T-helper 2 cell (primary cell): ENCODE measurements around the gene CEACAM3.

Experiments used
- DNase-seq, 5 experiments: peaks; one replicate each; pipeline versions ENCODE4 v3.0.0 to v3.0.0-alpha.2; 2012 to 2022

Gene CEACAM3

GRCh38 chr19:41845051-41845590 is 48.7 kb downstream of the CEACAM3 start:
- no peak for DNase-seq

DNA sequence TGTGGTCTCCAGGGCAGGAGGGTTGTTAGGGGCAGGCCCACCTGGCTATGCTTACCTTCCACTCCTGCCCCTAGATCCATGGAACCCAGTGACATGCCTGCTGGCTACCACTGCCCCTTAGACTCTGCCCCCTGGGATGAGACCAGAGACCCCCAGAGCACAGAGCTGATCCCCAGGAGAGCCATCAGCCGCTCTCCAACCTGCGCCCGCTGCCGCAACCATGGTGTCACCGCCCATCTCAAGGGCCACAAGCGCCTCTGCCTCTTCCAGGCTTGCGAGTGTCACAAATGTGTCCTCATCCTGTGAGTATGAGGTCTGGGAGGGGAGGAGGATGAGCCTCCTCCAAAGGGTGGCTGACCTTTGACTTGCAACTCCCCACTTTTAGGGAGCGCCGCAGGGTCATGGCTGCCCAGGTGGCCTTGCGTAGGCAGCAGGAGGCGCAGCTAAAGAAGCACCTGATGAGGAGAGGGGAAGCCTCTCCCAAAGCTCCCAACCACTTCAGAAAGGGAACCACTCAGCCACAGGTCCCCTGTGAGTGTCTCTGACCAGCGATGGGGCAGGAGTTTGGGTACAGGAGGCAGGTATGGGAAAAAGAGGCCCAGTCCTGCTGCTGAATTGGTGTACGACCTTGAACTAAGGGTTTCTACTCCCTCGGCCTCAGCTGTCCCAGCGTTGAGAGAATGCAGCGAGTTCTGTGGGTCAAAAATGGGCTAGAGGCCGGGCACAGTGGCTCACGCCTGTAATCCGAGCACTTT is 51.1 kb downstream of the CEACAM3 start:
- DNase-seq, result no peak

GRCh38 chr19:41848666-41849065 is 52.3 kb downstream of the CEACAM3 start:
- no peak for DNase-seq

GRCh38 chr19:41849067-41849466 is 52.7 kb downstream of the CEACAM3 start:
- no peak for DNase-seq

GRCh38 chr19:41850381-41850780 is 54.0 kb downstream of the CEACAM3 start:
- DNase-seq, result no peak

DNA sequence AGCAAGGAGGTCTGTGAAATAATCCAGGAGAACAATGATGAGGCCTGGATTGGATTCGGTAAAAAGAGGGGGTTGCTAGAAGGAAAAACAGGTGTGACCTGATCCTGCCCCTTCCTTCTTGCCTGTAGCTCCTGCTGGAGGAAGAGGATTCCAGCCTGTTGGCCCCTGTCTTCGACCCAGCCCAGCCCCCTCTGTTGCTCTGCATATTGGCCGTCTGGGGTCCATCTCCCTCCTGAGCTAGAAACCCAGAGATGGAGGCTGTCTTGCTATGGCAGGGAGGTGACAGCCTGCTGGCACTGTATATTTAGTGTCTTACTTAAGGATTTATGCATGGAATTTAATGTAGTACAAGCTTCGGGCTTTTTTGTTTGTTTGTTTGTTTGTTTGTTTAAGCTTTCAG is 55.1 kb downstream of the CEACAM3 start:
- DNase-seq, result no peak

GRCh38 chr19:41853344-41853743 is 57.0 kb downstream of the CEACAM3 start:
- no peak for DNase-seq

GRCh38 chr19:41853768-41854167 is 57.4 kb downstream of the CEACAM3 start:
- DNase-seq, result no peak

GRCh38 chr19:41859213-41859617 is 62.8 kb downstream of the CEACAM3 start:
- no peak for DNase-seq

GRCh38 chr19:41859618-41860418 is 63.4 kb downstream of the CEACAM3 start, which contains the start of gene RPS19:
Gene RPS19 (plus strand): TSS chr19:41860255. CDS start chr19:41860775, 520 bp downstream.
- DNase-seq, result peak; percentile 92 to 98 (median 97)

DNA sequence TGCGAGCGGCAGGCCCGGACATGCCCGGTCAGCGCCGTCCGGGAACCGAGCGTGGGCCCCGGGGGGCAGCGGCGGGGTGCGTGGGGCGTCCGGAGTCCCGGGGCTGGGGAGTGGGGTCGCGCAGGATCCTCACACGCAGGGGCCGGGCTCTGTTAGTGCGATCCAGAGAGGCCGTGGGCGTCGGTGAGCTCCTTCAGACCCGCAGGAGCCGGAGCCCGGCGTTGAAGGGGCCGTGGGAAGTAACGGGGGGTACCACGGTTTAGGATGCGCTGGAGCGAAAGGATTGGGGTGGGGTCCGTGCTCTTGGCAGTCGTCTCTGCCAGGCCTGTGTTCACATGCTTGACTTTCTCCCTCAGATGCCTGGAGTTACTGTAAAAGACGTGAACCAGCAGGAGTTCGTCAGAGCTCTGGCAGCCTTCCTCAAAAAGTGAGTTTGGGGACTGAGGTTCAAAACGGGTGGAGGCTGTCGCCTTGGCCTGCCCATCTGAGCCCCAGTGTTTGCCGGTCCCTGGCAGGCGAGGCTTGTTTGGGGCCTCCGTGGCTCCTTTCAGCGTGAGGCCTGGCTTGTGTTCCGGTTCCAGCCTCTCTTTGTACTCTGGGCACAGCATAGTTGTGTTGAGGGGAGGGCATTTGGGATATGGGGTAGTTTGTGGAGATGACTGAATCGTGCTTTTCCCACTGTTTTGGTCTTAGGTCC is 64.2 kb downstream of the CEACAM3 start:
- peak in 1 of 5 experiments; percentile 36 for DNase-seq
